ENCODE results near the gene EIF4G3. TPM values are rescaled to one million over a fixed set of nuclear protein-coding genes. Genes with fewer than 3 reads are reported as not detected.
"Not testable (repeated sequence)": the region's sequence is repeated elsewhere in the genome, so short reads cannot be mapped to it uniquely, and the experiment has no call there.

Gene EIF4G3
- total RNA-seq, 1 donor from 2014 or later: 66.8 TPM

- Mint-ChIP-seq H3K4me1 (peaks cover 11% of the 10 kb centered on the region), H3K36me3 (ENCODE audit: low read depth) (peaks cover 16% of the 10 kb centered on the region), H3K9me3 (no peaks in the 10 kb centered on the region), H3K27ac (no peak overlapping the region), H3K27me3 (no peaks in the 10 kb centered on the region), H3K4me3 (no peak overlapping the region)
- DNase-seq: no peak
- intact Hi-C loops (cut with micrococcal nuclease): no loop called here
These were observed 99.6 kb downstream of the EIF4G3 start for GRCh38 chr1:21077085-21077484.

DNA sequence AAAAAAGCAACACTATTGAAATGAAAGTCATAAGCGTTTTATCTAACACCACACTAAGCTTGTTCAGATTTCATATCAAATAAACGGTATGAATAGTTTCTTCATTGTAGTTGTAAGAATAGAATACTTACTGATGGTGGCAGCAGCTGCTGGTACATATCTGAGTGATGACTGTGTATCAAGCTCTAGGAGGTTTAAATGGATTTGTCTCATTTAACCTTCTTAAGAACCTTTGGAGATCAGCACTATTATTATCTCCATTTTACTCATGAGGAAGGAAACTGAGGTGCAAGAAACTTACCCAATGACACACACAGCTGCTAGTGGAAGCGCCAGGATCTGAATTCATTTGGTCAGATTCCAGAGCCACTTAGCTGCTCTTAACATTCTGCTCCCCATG, 104.0 kb downstream of the EIF4G3 start:
- Mint-ChIP-seq H3K4me1 (peaks cover 13% of the 10 kb centered on the region), H3K27ac (no peak overlapping the region), H3K36me3 (ENCODE audit: low read depth) (peaks cover 9% of the 10 kb centered on the region), H3K4me3 (no peak overlapping the region), H3K9me3 (no peaks in the 10 kb centered on the region), H3K27me3 (no peaks in the 10 kb centered on the region)
- intact Hi-C loops (cut with micrococcal nuclease): no loop called here
- DNase-seq: no peak

DNA sequence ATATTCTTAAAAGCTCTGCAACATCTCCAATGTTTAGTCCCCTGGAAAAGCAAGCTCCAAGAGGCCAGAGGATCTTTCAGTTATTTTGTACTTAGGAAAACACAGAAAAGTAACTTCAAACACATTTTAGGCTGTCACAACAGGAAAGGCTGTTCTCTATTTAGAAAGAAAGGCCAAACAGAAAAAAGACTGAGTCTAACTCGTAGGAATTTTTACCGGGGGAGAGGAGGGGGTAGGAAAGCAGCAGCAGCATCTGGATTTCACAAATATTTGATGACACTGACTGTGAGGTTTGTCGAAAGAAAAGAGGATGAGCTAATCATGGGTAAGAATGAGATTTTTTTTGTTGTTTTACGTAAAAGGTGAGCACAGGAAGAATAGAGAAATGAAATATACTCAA, 107.1 kb downstream of the EIF4G3 start:
- peaks cover 2% of the 10 kb centered on the region for H3K36me3 Mint-ChIP-seq (ENCODE audit: low read depth)
- no peaks in the 10 kb centered on the region for H3K9me3 Mint-ChIP-seq
- no peak overlapping the region for H3K4me3 Mint-ChIP-seq
- no peak overlapping the region for H3K27ac Mint-ChIP-seq
- intact Hi-C loops (cut with micrococcal nuclease): no loop called here
- no peak for DNase-seq
- no peaks in the 10 kb centered on the region for H3K27me3 Mint-ChIP-seq
- H3K4me1 Mint-ChIP-seq: peaks cover 3% of the 10 kb centered on the region

GRCh38 chr1:21068937-21069336, 107.8 kb downstream of the EIF4G3 start:
- Mint-ChIP-seq H3K4me1 (peaks cover 3% of the 10 kb centered on the region), H3K4me3 (no peak overlapping the region), H3K27me3 (no peaks in the 10 kb centered on the region), H3K9me3 (no peaks in the 10 kb centered on the region), H3K36me3 (ENCODE audit: low read depth) (peaks cover 2% of the 10 kb centered on the region), H3K27ac (no peak overlapping the region)
- no peak for DNase-seq
- intact Hi-C loops (cut with micrococcal nuclease): no loop called here

GRCh38 chr1:21067551-21068227, 109.0 kb downstream of the EIF4G3 start:
- intact Hi-C loops (cut with micrococcal nuclease): no loop called here
- no peaks in the 10 kb centered on the region for H3K27me3 Mint-ChIP-seq
- H3K4me3 Mint-ChIP-seq: no peak overlapping the region
- no peaks in the 10 kb centered on the region for H3K9me3 Mint-ChIP-seq
- H3K36me3 Mint-ChIP-seq (ENCODE audit: low read depth): peaks cover 2% of the 10 kb centered on the region
- H3K27ac Mint-ChIP-seq: no peak overlapping the region
- DNase-seq: no peak
- H3K4me1 Mint-ChIP-seq: peaks cover 3% of the 10 kb centered on the region

- Mint-ChIP-seq H3K9me3 (no peaks in the 10 kb centered on the region), H3K27ac (no peak overlapping the region), H3K4me1 (peaks cover 3% of the 10 kb centered on the region), H3K36me3 (ENCODE audit: low read depth) (peaks cover 2% of the 10 kb centered on the region), H3K27me3 (no peaks in the 10 kb centered on the region), H3K4me3 (no peak overlapping the region)
- DNase-seq: no peak
- intact Hi-C loops (cut with micrococcal nuclease): no loop called here
These were observed 110.2 kb downstream of the EIF4G3 start for GRCh38 chr1:21066356-21067012.

- Mint-ChIP-seq H3K27ac (no peak overlapping the region), H3K4me3 (no peak overlapping the region), H3K9me3 (no peaks in the 10 kb centered on the region), H3K27me3 (no peaks in the 10 kb centered on the region), H3K36me3 (ENCODE audit: low read depth) (no peaks in the 10 kb centered on the region), H3K4me1 (peaks cover 5% of the 10 kb centered on the region)
- no peak for DNase-seq
- intact Hi-C loops (cut with micrococcal nuclease): no loop called here
These were observed 110.8 kb downstream of the EIF4G3 start for GRCh38 chr1:21065851-21066250.

GRCh38 chr1:21064057-21064456, 112.6 kb downstream of the EIF4G3 start:
- Mint-ChIP-seq H3K27me3 (no peaks in the 10 kb centered on the region), H3K4me1 (peaks cover 3% of the 10 kb centered on the region), H3K4me3 (no peak overlapping the region), H3K27ac (no peak overlapping the region), H3K9me3 (no peaks in the 10 kb centered on the region), H3K36me3 (ENCODE audit: low read depth) (no peaks in the 10 kb centered on the region)
- no peak for DNase-seq
- intact Hi-C loops (cut with micrococcal nuclease): no loop called here

DNA sequence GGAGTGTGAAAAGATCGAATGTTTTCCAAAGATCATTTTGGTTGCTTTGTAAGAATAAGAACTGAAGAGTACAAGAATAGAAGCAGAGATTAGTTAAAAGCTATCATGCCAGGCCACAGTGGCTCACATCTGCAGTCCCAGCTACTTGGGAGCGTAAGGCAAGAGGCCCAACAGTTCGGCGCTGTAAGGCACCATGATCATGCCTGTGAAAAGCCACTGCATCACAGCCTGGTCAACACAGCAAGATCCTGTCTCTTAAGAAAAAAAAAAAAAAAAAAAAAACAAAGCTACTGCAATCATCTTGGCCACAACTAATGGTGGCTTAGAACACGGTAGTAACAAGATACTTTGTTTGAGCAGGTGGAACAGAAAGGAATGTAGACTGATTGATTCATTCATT, 116.2 kb downstream of the EIF4G3 start:
- Mint-ChIP-seq H3K4me1 (peaks cover 3% of the 10 kb centered on the region), H3K4me3 (no peak overlapping the region), H3K9me3 (no peaks in the 10 kb centered on the region), H3K27me3 (no peaks in the 10 kb centered on the region), H3K27ac (no peak overlapping the region), H3K36me3 (ENCODE audit: low read depth) (peaks cover 3% of the 10 kb centered on the region)
- DNase-seq: no peak
- intact Hi-C loops (cut with micrococcal nuclease): no loop called here

DNA sequence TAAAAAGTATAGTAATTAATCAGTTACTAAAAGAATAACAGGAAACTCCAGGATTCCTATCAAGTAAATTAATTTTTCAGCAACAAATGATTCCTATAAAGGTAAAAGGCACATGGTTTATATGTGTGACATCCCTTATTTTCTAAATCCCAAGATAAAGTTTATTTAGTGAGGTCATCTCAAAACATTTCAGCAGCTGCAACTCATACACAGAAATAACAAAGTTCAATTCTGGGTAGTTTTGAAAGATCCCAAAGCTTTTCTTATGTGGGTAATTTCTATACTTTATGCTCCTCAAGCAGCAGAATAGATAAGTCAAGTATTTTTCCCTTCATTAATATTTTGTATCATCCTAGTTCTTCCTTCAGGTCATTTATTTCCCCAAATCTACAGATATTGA, 117.7 kb downstream of the EIF4G3 start:
- H3K4me1 Mint-ChIP-seq: peaks cover 3% of the 10 kb centered on the region
- peaks cover 3% of the 10 kb centered on the region for H3K36me3 Mint-ChIP-seq (ENCODE audit: low read depth)
- no peak for DNase-seq
- H3K27ac Mint-ChIP-seq: no peak overlapping the region
- H3K9me3 Mint-ChIP-seq: no peaks in the 10 kb centered on the region
- H3K4me3 Mint-ChIP-seq: no peak overlapping the region
- intact Hi-C loops (cut with micrococcal nuclease): no loop called here
- no peaks in the 10 kb centered on the region for H3K27me3 Mint-ChIP-seq

- Mint-ChIP-seq H3K4me3 (no peak overlapping the region), H3K27ac (no peak overlapping the region), H3K27me3 (no peaks in the 10 kb centered on the region), H3K36me3 (ENCODE audit: low read depth) (peaks cover 3% of the 10 kb centered on the region), H3K4me1 (peaks cover 3% of the 10 kb centered on the region), H3K9me3 (no peaks in the 10 kb centered on the region)
- intact Hi-C loops (cut with micrococcal nuclease): no loop called here
- no peak for DNase-seq
These were observed 118.5 kb downstream of the EIF4G3 start for GRCh38 chr1:21058035-21058793.

GRCh38 chr1:21053189-21053928, 123.3 kb downstream of the EIF4G3 start:
- H3K9me3 Mint-ChIP-seq; H3K4me3 Mint-ChIP-seq; H3K27ac Mint-ChIP-seq; H3K4me1 Mint-ChIP-seq; H3K27me3 Mint-ChIP-seq; DNase-seq; intact Hi-C loops (cut with micrococcal nuclease): not testable (repeated sequence)
- H3K36me3 Mint-ChIP-seq (ENCODE audit: low read depth): peaks cover 13% of the 10 kb centered on the region

- no peak for DNase-seq
- Mint-ChIP-seq H3K9me3 (no peaks in the 10 kb centered on the region), H3K4me3 (no peak overlapping the region), H3K27me3 (no peaks in the 10 kb centered on the region), H3K36me3 (ENCODE audit: low read depth) (peaks cover 14% of the 10 kb centered on the region), H3K4me1 (no peaks in the 10 kb centered on the region), H3K27ac (no peak overlapping the region)
- intact Hi-C loops (cut with micrococcal nuclease): no loop called here
These were observed 124.7 kb downstream of the EIF4G3 start for GRCh38 chr1:21052034-21052433.

Data from activated CD4-positive, alpha-beta T cell treated with anti-CD3 and anti-CD28 coated beads, Interleukin-2, amount 10 ng/mL, durations not matched to agents 24 days and 14 days (primary cell).